GM12875 (cell line): ENCODE measurements around the gene FAM181B.
"Not testable (repeated sequence)": the region's sequence is repeated elsewhere in the genome, so short reads cannot be mapped to it uniquely, and the experiment has no call there.

Source experiments
- H3K4me3 ChIP-seq: one replicate; pipeline ENCODE4 v1.5.1; 2011; ENCODE audit warnings: low read depth, low read length, control low read depth
- CTCF ChIP-seq: IDR thresholded peaks from 2 replicates; pipeline ENCODE4 v1.5.1; 2011; ENCODE audit warnings: low read depth, mild to moderate bottlenecking, control low read depth, inconsistent platforms, low read length, moderate library complexity, borderline replicate concordance; ENCODE audit not compliant: insufficient read depth

FAM181B gene

GRCh38 chr11:82703796-82704195, 29.9 kb downstream of the FAM181B start:
- TF ChIP-seq CTCF = no peak
- H3K4me3 ChIP-seq = no peak overlapping the region

GRCh38 chr11:82703226-82703625, 30.4 kb downstream of the FAM181B start:
- no peak overlapping the region for H3K4me3 ChIP-seq
- TF ChIP-seq CTCF = no peak

- TF ChIP-seq CTCF = peak; percentile 67; the same call in 1 of the 2 replicates
- H3K4me3 ChIP-seq = no peak overlapping the region
Observed at GRCh38 chr11:82701847-82702520, 31.7 kb downstream of the FAM181B start.

- TF ChIP-seq CTCF = no peak
- no peak overlapping the region for H3K4me3 ChIP-seq
Observed at GRCh38 chr11:82698576-82699352, 34.9 kb downstream of the FAM181B start.

GRCh38 chr11:82692981-82693380, 40.7 kb downstream of the FAM181B start:
- no peak overlapping the region for H3K4me3 ChIP-seq
- no peak for TF ChIP-seq CTCF

GRCh38 chr11:82689347-82689746, 44.3 kb downstream of the FAM181B start:
- not testable (repeated sequence) for H3K4me3 ChIP-seq

GRCh38 chr11:82686211-82686610, 47.5 kb downstream of the FAM181B start:
- TF ChIP-seq CTCF = no peak

GRCh38 chr11:82683029-82683428, 50.6 kb downstream of the FAM181B start:
- H3K4me3 ChIP-seq = no peak overlapping the region
- no peak for TF ChIP-seq CTCF

More at GRCh38 chr11:82686211-82686610, 47.5 kb downstream of the FAM181B start:
- no peak overlapping the region for H3K4me3 ChIP-seq
